NB4 (cell line): Measurements from ENCODE around the gene ELP2.

Experiments
- POLR2A ChIP-seq: IDR thresholded peaks from 2 replicates; pipeline ENCODE4 v1.6.1; 2011; ENCODE audit warnings: mild to moderate bottlenecking; ENCODE audit not compliant: insufficient read length; ENCODE audit errors: extremely low read depth
- TF ChIP-seq, protein P1 (sequence below): IDR thresholded peaks from one replicate; pipeline ENCODE4 v1.5.1; 2012; ENCODE audit warnings: low read depth, low read length
- TF ChIP-seq, protein P2 (sequence below): IDR thresholded peaks from 2 replicates; pipeline ENCODE4 v1.6.1; 2011; ENCODE audit warnings: low read depth, low read length

DNA sequence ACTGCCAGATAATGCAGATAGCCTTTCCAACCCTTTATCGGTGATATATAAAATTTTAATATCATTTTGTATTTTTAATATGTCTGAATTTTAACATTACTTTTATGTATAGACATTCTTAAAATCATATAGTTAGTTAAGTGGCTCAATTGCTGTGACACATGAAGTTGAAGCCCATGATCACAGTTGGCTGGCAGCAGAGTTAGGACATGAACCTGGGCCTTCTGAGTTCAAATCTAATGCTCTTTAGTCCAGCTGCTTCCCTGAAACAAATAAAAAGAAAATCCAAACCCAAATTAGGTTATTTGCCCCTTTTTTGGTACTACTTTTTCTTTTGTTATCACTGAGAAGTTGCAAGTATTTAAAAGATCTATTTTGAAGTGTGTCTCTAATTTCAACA, 5.6 kb downstream of the ELP2 start:
- TF ChIP-seq, protein P1, sequence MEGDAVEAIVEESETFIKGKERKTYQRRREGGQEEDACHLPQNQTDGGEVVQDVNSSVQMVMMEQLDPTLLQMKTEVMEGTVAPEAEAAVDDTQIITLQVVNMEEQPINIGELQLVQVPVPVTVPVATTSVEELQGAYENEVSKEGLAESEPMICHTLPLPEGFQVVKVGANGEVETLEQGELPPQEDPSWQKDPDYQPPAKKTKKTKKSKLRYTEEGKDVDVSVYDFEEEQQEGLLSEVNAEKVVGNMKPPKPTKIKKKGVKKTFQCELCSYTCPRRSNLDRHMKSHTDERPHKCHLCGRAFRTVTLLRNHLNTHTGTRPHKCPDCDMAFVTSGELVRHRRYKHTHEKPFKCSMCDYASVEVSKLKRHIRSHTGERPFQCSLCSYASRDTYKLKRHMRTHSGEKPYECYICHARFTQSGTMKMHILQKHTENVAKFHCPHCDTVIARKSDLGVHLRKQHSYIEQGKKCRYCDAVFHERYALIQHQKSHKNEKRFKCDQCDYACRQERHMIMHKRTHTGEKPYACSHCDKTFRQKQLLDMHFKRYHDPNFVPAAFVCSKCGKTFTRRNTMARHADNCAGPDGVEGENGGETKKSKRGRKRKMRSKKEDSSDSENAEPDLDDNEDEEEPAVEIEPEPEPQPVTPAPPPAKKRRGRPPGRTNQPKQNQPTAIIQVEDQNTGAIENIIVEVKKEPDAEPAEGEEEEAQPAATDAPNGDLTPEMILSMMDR: no peak
- TF ChIP-seq, protein P2, sequence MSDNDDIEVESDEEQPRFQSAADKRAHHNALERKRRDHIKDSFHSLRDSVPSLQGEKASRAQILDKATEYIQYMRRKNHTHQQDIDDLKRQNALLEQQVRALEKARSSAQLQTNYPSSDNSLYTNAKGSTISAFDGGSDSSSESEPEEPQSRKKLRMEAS: no peak
- TF ChIP-seq POLR2A: no peak
